HFFc6 (cell line): ENCODE data around the gene TMX3. TPM values are rescaled to one million over a fixed set of nuclear protein-coding genes. Genes with fewer than 3 reads are reported as not detected.
A peak's percentile ranks its signal among the peaks of the same experiment; 100 is the strongest.

Experiments
- DNase-seq: peaks from one replicate; pipeline ENCODE4 v3.0.0-alpha.2; 2018
- H3K27ac Mint-ChIP-seq: 2 replicates; pipeline ENCODE4 v1.8.0; 2020; ENCODE audit warnings: mild to moderate bottlenecking, mixed read lengths
- H3K27me3 Mint-ChIP-seq: 2 replicates; pipeline ENCODE4 v1.8.0; 2021; ENCODE audit warnings: mild to moderate bottlenecking, moderate library complexity, mixed read lengths; ENCODE audit not compliant: insufficient read depth
- H3K36me3 Mint-ChIP-seq: 2 replicates; pipeline ENCODE4 v1.8.0; 2021; ENCODE audit warnings: low read depth, mixed read lengths
- H3K4me1 Mint-ChIP-seq: 2 replicates; pipeline ENCODE4 v1.8.0; 2020; ENCODE audit warnings: low read depth, mixed read lengths
- H3K4me3 Mint-ChIP-seq: 2 replicates; pipeline ENCODE4 v1.8.0; 2020; ENCODE audit warnings: mild to moderate bottlenecking, moderate library complexity, mixed read lengths
- H3K9me3 Mint-ChIP-seq: 2 replicates; pipeline ENCODE4 v1.8.0; 2020; ENCODE audit warnings: mild to moderate bottlenecking, mixed read lengths
- CTCF ChIP-seq: fragments of 200-600 bp; sonication (generic); IDR thresholded peaks from 2 replicates; pipeline ENCODE4 v1.5.0; 2021; ENCODE audit warnings: antibody characterized with exemption, mild to moderate bottlenecking
- total RNA-seq, 6 experiments: library from RNA; stranded (reverse); fragmentation: NEBNext Ultra II Directional; extraction: Animal tissue kit (Norgen Biotek cat#: 25700); gene quantifications; 2 replicates in 1 of 6; 3 replicates in 5 of 6; pipeline ENCODE4 v1.2.3, GENCODE V29; 2021

TMX3 gene
- total RNA-seq, 6 experiments from 2014 or later: 61.1 to 77.1 (median 71.4) TPM

- Mint-ChIP-seq H3K27me3 (no peaks in the 10 kb centered on the region; the same call in 1 of the 2 replicates), H3K9me3 (no peaks in the 10 kb centered on the region), H3K27ac (no peak overlapping the region), H3K36me3 (no peaks in the 10 kb centered on the region), H3K4me3 (no peak overlapping the region), H3K4me1 (peaks cover 27% of the 10 kb centered on the region)
- no peak for TF ChIP-seq CTCF
- no peak for DNase-seq
Measured at GRCh38 chr18:68742206-68742605, 27.3 kb upstream of the TMX3 start.

- Mint-ChIP-seq H3K27me3 (no peaks in the 10 kb centered on the region; the same call in 1 of the 2 replicates), H3K4me3 (no peak overlapping the region), H3K4me1 (peaks cover 26% of the 10 kb centered on the region), H3K9me3 (no peaks in the 10 kb centered on the region), H3K36me3 (no peaks in the 10 kb centered on the region), H3K27ac (no peak overlapping the region)
- no peak for TF ChIP-seq CTCF
- no peak for DNase-seq
Measured at GRCh38 chr18:68740966-68741365, 26.1 kb upstream of the TMX3 start.

- no peak for TF ChIP-seq CTCF
- no peak for DNase-seq
- Mint-ChIP-seq H3K4me1 (peaks cover 35% of the 10 kb centered on the region), H3K4me3 (no peak overlapping the region), H3K27ac (no peak overlapping the region), H3K9me3 (no peaks in the 10 kb centered on the region), H3K36me3 (no peaks in the 10 kb centered on the region), H3K27me3 (no peaks in the 10 kb centered on the region; the same call in 1 of the 2 replicates)
Measured at GRCh38 chr18:68739462-68739861, 24.6 kb upstream of the TMX3 start.

GRCh38 chr18:68738564-68738963 lies 23.7 kb upstream of the TMX3 start:
- H3K27me3 Mint-ChIP-seq: no peaks in the 10 kb centered on the region; the same call in 1 of the 2 replicates
- peaks cover 44% of the 10 kb centered on the region for H3K4me1 Mint-ChIP-seq
- H3K4me3 Mint-ChIP-seq: no peak overlapping the region
- H3K36me3 Mint-ChIP-seq: no peaks in the 10 kb centered on the region
- DNase-seq: no peak
- no peak for TF ChIP-seq CTCF
- H3K27ac Mint-ChIP-seq: no peak overlapping the region
- no peaks in the 10 kb centered on the region for H3K9me3 Mint-ChIP-seq

GRCh38 chr18:68735483-68736343 lies 20.8 kb upstream of the TMX3 start:
- Mint-ChIP-seq H3K4me1 (peaks cover 26% of the 10 kb centered on the region), H3K27ac (peak overlapping the region; percentile 10; the same call in 1 of the 2 replicates), H3K36me3 (no peaks in the 10 kb centered on the region), H3K27me3 (peaks cover 1% of the 10 kb centered on the region), H3K4me3 (peak overlapping the region; percentile 59), H3K9me3 (no peaks in the 10 kb centered on the region)
- peak; percentile 62 for DNase-seq
- peak; percentile 86 for TF ChIP-seq CTCF
